Heart left ventricle (tissue), 13 donors: ENCODE measurements around the gene MYOCD.

Experiments used
- CTCF ChIP-seq, 12 donors: fragments of 200-600 bp; sonication (generic) in 4 of 12; IDR thresholded peaks; one replicate each; pipeline versions ENCODE4 v1.5.0 to v1.8.0; 2018 to 2022; ENCODE audit warnings: antibody characterized with exemption in 12 of 12, mild to moderate bottlenecking in 5 of 12
- POLR2A ChIP-seq, 2 donors: fragments of 450-650 bp; IDR thresholded peaks; one replicate each; pipeline ENCODE4 v1.6.1; 2017; ENCODE audit warnings: antibody characterized with exemption in 2 of 2, mild to moderate bottlenecking in 2 of 2, moderate library complexity in 2 of 2
- donor health status: ischemic (EF 13 %, LVEDD 7.1; RV severe dilation, severe dysfunction).
- donor health status: DM: no; HTN: yes; CAD: no.
- donor health status: DM: no; HTN: no; CAD: no.
- donor health status: ischemic (EF 25% LVEDD 6.9; RV normal size, moderate dysfunction).
- donor health status: ischemic (EF 25% LVEDD 5.7; RV mildly dilated, moderate dysfunction).
- donor health status: ischemic (EF 35%, LVEDD 5.7; RV mildly dilated, moderate dysfunction).
- donor health status: nonischemic (EF 11% LVEDD 7.7; RV severe dilation, severe dysfunction).
- donor health status: DM: yes; HTN: yes; CAD: no.
- donor health status: PGD.
- donor health status: ischemic (EF 29% LVEDD 5.4; RV normal size, mild dysfunction).
- donor health status: nonischemic (EF 23%, LVEDD 6.1; RV moderate dilation, normal function).

GRCh38 chr17:12712941-12713340, 47.3 kb downstream of the MYOCD start:
- TF ChIP-seq POLR2A (IDR thresholded peaks at IDR 0.05): no peak
- TF ChIP-seq CTCF (IDR thresholded peaks at IDR 0.05): no peak
